SU-DHL-6 (cell line): ENCODE results near the gene KLHDC7B.

ENCODE experiments used
- EZH2phosphoT487 ChIP-seq: fragments of 200-600 bp; sonication (generic), shearing (Covaris generic); conservative IDR thresholded peaks from 2 replicates; pipeline ENCODE4 v1.6.1; 2018; ENCODE audit warnings: mild to moderate bottlenecking, antibody characterized with exemption, low read length, moderate library complexity, mixed read lengths
- TF ChIP-seq, protein P1 (sequence below): fragments of 200-600 bp; sonication (generic); IDR thresholded peaks from one replicate; pipeline ENCODE4 v1.5.1; 2017; ENCODE audit warnings: antibody characterized with exemption, mild to moderate bottlenecking, low read length, moderate library complexity; ENCODE audit not compliant: insufficient read depth, poor library complexity, severe bottlenecking

DNA sequence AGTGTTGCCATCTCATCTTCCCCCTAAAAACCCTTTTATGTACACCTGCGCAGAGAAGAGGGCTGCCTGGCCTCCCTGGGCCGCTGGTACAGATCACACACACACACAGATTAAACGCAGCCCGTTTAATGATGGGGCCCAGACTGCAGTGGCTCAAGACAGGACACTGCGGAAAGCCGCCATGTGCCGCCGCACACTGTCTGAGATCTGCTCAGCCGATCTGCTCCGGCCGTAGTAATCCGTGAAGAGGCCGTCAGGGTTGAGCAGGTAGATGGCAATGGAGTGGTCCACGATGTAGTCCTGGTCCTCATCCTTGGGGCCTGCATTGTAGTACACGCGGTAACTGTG, 22.3 kb upstream of the KLHDC7B start:
- TF ChIP-seq, protein P1, sequence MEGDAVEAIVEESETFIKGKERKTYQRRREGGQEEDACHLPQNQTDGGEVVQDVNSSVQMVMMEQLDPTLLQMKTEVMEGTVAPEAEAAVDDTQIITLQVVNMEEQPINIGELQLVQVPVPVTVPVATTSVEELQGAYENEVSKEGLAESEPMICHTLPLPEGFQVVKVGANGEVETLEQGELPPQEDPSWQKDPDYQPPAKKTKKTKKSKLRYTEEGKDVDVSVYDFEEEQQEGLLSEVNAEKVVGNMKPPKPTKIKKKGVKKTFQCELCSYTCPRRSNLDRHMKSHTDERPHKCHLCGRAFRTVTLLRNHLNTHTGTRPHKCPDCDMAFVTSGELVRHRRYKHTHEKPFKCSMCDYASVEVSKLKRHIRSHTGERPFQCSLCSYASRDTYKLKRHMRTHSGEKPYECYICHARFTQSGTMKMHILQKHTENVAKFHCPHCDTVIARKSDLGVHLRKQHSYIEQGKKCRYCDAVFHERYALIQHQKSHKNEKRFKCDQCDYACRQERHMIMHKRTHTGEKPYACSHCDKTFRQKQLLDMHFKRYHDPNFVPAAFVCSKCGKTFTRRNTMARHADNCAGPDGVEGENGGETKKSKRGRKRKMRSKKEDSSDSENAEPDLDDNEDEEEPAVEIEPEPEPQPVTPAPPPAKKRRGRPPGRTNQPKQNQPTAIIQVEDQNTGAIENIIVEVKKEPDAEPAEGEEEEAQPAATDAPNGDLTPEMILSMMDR = no peak
- TF ChIP-seq EZH2phosphoT487 = no peak
